H1 (cell line): Measurements from ENCODE around the gene RNF44. TPM values are rescaled to one million over a fixed set of nuclear protein-coding genes. Genes with fewer than 3 reads are reported as not detected.

Source experiments
- CTCF ChIA-PET: fragments of 300-600 bp; sonication (Branson Sonifier 250); formaldehyde crosslinking; loops from one replicate; lab custom pipeline; 2021; ENCODE audit not compliant: partially characterized antibody; lab: Charles Lee
- POLR2A ChIA-PET: fragments of 300-600 bp; sonication (Branson Sonifier 250); formaldehyde crosslinking; loops from one replicate; lab custom pipeline; 2021; ENCODE audit warnings: inconsistent platforms; ENCODE audit not compliant: partially characterized antibody; lab: Charles Lee
- DNase-seq, 2 experiments: peaks; one replicate each; pipeline versions ENCODE4 v3.0.0 to v3.0.0-alpha.2; 2010 to 2022; ENCODE audit warnings: low spot score in 2 of 2, low read depth in 1 of 2, mixed read lengths in 1 of 2
- FAIRE-seq: peaks from 2 replicates; lab custom pipeline; 2011; peaks lifted over from hg19 to GRCh38; lab: Jason Lieb, UNC
- H2AFZ ChIP-seq: 2 replicates; pipeline ENCODE4 v1.8.1; 2012; ENCODE audit warnings: low read length, inconsistent platforms
- H2AK5ac ChIP-seq: 2 replicates; pipeline ENCODE4 v1.6.1; 2013; ENCODE audit warnings: low read depth, low read length
- H2BK120ac ChIP-seq: replicated peaks from 2 replicates; pipeline ENCODE3; 2013; ENCODE audit warnings: low read depth, low read length, inconsistent platforms
- H2BK12ac ChIP-seq: 2 replicates; pipeline ENCODE4 v1.6.1; 2013; ENCODE audit warnings: low read depth, low read length
- H2BK15ac ChIP-seq: 2 replicates; pipeline ENCODE4 v1.6.1; 2013; ENCODE audit warnings: low read length
- H2BK20ac ChIP-seq: 2 replicates; pipeline ENCODE4 v1.6.1; 2013; ENCODE audit warnings: low read length
- H2BK5ac ChIP-seq: 2 replicates; pipeline ENCODE4 v1.6.1; 2013; ENCODE audit warnings: low read depth, low read length
- H3K14ac ChIP-seq: 2 replicates; pipeline ENCODE4 v1.6.1; 2013; ENCODE audit warnings: inconsistent platforms; ENCODE audit not compliant: insufficient read length
- H3K18ac ChIP-seq: 2 replicates; pipeline ENCODE4 v1.6.1; 2013; ENCODE audit warnings: low read length; ENCODE audit errors: extremely low read depth
- H3K23ac ChIP-seq: 2 replicates; pipeline ENCODE4 v1.6.1; 2013; ENCODE audit warnings: inconsistent platforms; ENCODE audit not compliant: insufficient read length
- H3K23me2 ChIP-seq: 2 replicates; pipeline ENCODE4 v1.6.1; 2013; ENCODE audit warnings: low read depth, low read length
- H3K27ac ChIP-seq: 2 replicates; pipeline ENCODE4 v1.6.1; 2011; ENCODE audit warnings: low read depth, low read length, inconsistent platforms
- H3K27me3 ChIP-seq, 4 experiments: replicated peaks in 1 of 4; 1 replicate in 1 of 4; 2 replicates in 3 of 4; pipeline versions ENCODE4 v1.6.1 to v1.8.1; 2011 to 2013; ENCODE audit warnings: low read length in 3 of 4, mild to moderate bottlenecking in 3 of 4, inconsistent platforms in 2 of 4, mixed read lengths in 2 of 4, moderate library complexity in 1 of 4; ENCODE audit not compliant: control insufficient read depth in 3 of 4, insufficient read depth in 3 of 4; ENCODE audit errors: extremely low read depth in 1 of 4
- H3K36me3 ChIP-seq, 4 experiments: 2 replicates each; pipeline versions ENCODE4 v1.6.1 to v1.8.1; 2011 to 2013; ENCODE audit warnings: mild to moderate bottlenecking in 4 of 4, low read length in 3 of 4, moderate library complexity in 2 of 4, control low read depth in 1 of 4, inconsistent platforms in 1 of 4; ENCODE audit not compliant: insufficient read depth in 4 of 4, control insufficient read depth in 2 of 4
- H3K4ac ChIP-seq: replicated peaks from 2 replicates; pipeline ENCODE3; 2013; ENCODE audit warnings: low read length, low read depth, mixed read lengths, inconsistent platforms; ENCODE audit not compliant: insufficient read length
- H3K4me1 ChIP-seq, 4 experiments: replicated peaks in 1 of 4; 1 replicate in 1 of 4; 2 replicates in 3 of 4; pipeline versions ENCODE4 v1.6.1 to v1.8.1; 2011 to 2013; ENCODE audit warnings: low read length in 3 of 4, inconsistent platforms in 2 of 4, mixed read lengths in 1 of 4; ENCODE audit not compliant: insufficient read depth in 4 of 4, control insufficient read depth in 3 of 4
- H3K4me2 ChIP-seq, 2 experiments: 2 replicates each; pipeline versions ENCODE4 v1.6.1 to v1.8.1; 2011 to 2013; ENCODE audit warnings: low read depth in 2 of 2, low read length in 2 of 2, control low read depth in 1 of 2, inconsistent platforms in 1 of 2, mild to moderate bottlenecking in 1 of 2; ENCODE audit not compliant: insufficient read depth in 1 of 2
- H3K4me3 ChIP-seq, 4 experiments: fragments of 200-600, 300-600 bp in 1 of 4; sonication (generic), shearing (Covaris generic), sonication (Bioruptor Twin) in 1 of 4; 2 replicates each; pipeline versions ENCODE4 v1.5.1 to v1.8.1; 2011 to 2016; ENCODE audit warnings: low read length in 4 of 4, low read depth in 3 of 4, control low read depth in 2 of 4, inconsistent platforms in 2 of 4, mild to moderate bottlenecking in 2 of 4, mixed read lengths in 1 of 4, moderate library complexity in 1 of 4; ENCODE audit not compliant: insufficient read depth in 2 of 4; ENCODE audit errors: extremely low read depth in 1 of 4
- H3K56ac ChIP-seq: replicated peaks from 2 replicates; pipeline ENCODE3; 2013; ENCODE audit warnings: low read depth, mild to moderate bottlenecking, mixed read lengths, low read length, inconsistent platforms; ENCODE audit not compliant: insufficient read length
- H3K79me1 ChIP-seq: 2 replicates; pipeline ENCODE4 v1.6.1; 2013; ENCODE audit warnings: low read depth, low read length, control low read depth
- H3K79me2 ChIP-seq, 2 experiments: 2 replicates each; pipeline versions ENCODE4 v1.6.1 to v1.8.1; 2012 to 2013; ENCODE audit warnings: low read length in 2 of 2, mild to moderate bottlenecking in 2 of 2, inconsistent platforms in 1 of 2; ENCODE audit not compliant: insufficient read depth in 2 of 2, control insufficient read depth in 1 of 2
- H3K9ac ChIP-seq, 4 experiments: replicated peaks in 1 of 4; 1 replicate in 1 of 4; 2 replicates in 3 of 4; pipeline versions ENCODE4 v1.6.1 to v1.8.1; 2011 to 2013; ENCODE audit warnings: low read depth in 3 of 4, low read length in 3 of 4, control low read depth in 2 of 4, mild to moderate bottlenecking in 2 of 4, moderate library complexity in 2 of 4, inconsistent platforms in 1 of 4; ENCODE audit errors: extremely low read depth in 1 of 4
- H3K9me3 ChIP-seq, 2 experiments: 2 replicates each; pipeline versions ENCODE4 v1.6.1 to v1.8.1; 2012 to 2013; ENCODE audit warnings: mild to moderate bottlenecking in 2 of 2, moderate library complexity in 2 of 2, control low read depth in 1 of 2, inconsistent platforms in 1 of 2, low read depth in 1 of 2, low read length in 1 of 2, mixed read lengths in 1 of 2; ENCODE audit not compliant: insufficient read depth in 2 of 2
- H4K20me1 ChIP-seq, 2 experiments: replicated peaks in 1 of 2; 2 replicates each; pipeline versions ENCODE3 to v1.8.1; 2011 to 2013; ENCODE audit warnings: inconsistent platforms in 2 of 2, low read length in 2 of 2, mild to moderate bottlenecking in 1 of 2; ENCODE audit not compliant: insufficient read depth in 2 of 2, control insufficient read depth in 1 of 2
- H4K5ac ChIP-seq: 2 replicates; pipeline ENCODE4 v1.6.1; 2013; ENCODE audit warnings: low read length, low read depth, mixed read lengths, inconsistent platforms; ENCODE audit not compliant: insufficient read length
- H4K8ac ChIP-seq: 2 replicates; pipeline ENCODE4 v1.8.0; 2013; ENCODE audit warnings: mild to moderate bottlenecking, moderate library complexity, low read length, inconsistent platforms; ENCODE audit not compliant: insufficient read depth; ENCODE audit errors: extremely low read depth
- H4K91ac ChIP-seq: replicated peaks from 2 replicates; pipeline ENCODE3; 2013; ENCODE audit warnings: low read length, mixed read lengths, inconsistent platforms; ENCODE audit not compliant: insufficient read length
- SP4 ChIP-seq: IDR thresholded peaks from 2 replicates; pipeline ENCODE4 v1.6.1; 2012; ENCODE audit warnings: low read length, inconsistent platforms
- WGBS, 2 experiments: shearing (Covaris generic) in 1 of 2; methylation state at CpG; one replicate each; pipeline versions ENCODE4 v1.1.6 to v1.1.7; 2013 to 2015; ENCODE audit warnings: low lambda C conversion rate in 2 of 2, mixed read lengths in 2 of 2, inconsistent platforms in 1 of 2, low coverage in 1 of 2, missing lambda C conversion rate in 1 of 2; ENCODE audit not compliant: insufficient replicate concordance in 2 of 2, insufficient coverage in 1 of 2, insufficient read length in 1 of 2; ENCODE audit errors: extremely low coverage in 1 of 2, missing lambda C conversion rate in 1 of 2; 5-methylcytosine and 5-hydroxymethylcytosine counted together
- polyA plus RNA-seq, 7 experiments: library from polyadenylated mRNA; depleted of rRNA in 3 of 7; stranded (reverse) in 5 of 7; unstranded in 2 of 7; fragments of >200 nt in 5 of 7; fragments of 200-250 nt in 2 of 7; gene quantifications; 1 replicate in 5 of 7; 2 replicates in 1 of 7; 4 replicates in 1 of 7; pipeline versions ENCODE4 v1.2.1 to v1.2.3, GENCODE V29; 2011 to 2013; ENCODE audit warnings: missing spikeins in 2 of 7, mixed read lengths in 2 of 7
- total RNA-seq: library from RNA; stranded (reverse); fragmentation: NEBNext Ultra II Directional; extraction: Animal tissue kit (Norgen Biotek cat#: 25700); gene quantifications from 2 replicates; pipeline ENCODE4 v1.2.1, GENCODE V29; 2021

RNF44 gene
- total and polyA plus RNA-seq, 2 of the 8 experiments (the other 6 are each of a cell fraction or from before 2014, with no cell fraction given), result 54.7 to 164 TPM

DNA sequence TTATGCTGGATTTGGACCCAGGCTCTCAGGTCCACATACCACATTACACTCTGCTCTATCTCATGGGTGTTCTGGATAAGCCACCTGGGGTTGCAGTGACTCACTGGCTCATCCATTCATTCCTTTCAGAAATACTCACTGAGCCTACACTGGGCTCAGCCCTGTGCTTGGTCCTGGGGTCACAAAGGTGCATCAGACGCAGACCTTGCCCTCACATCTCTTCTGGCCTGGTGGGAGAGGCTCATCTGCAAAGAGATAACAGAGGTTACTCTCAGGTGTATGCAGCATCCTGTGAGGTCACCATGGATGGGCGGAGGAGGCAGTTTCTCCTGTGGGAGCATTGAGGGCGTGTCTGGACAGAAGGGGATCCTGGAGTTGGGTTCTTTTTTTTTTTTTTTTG is 24.1 kb upstream of the RNF44 start:
- Histone ChIP-seq H3K4me3 (no peak overlapping the region), H3K14ac (no peak overlapping the region), H2AFZ (no peak overlapping the region), H3K79me1 (no peaks in the 10 kb centered on the region), H2AK5ac (no peak overlapping the region), H3K4me1 (peaks cover 0 to 5% (median under 1%) of the 10 kb centered on the region in 4 experiments; a peak in 3 of 7 replicates), H4K91ac (no peak overlapping the region), H2BK12ac (no peak overlapping the region), H3K56ac (no peak overlapping the region), H3K23me2 (no peaks in the 10 kb centered on the region; the same call in 1 of the 2 replicates), H4K5ac (no peak overlapping the region), H3K27me3 (no peaks in the 10 kb centered on the region), H3K18ac (no peak overlapping the region), H2BK15ac (no peak overlapping the region), H4K20me1 (no peaks in the 10 kb centered on the region), H3K4ac (no peak overlapping the region), H2BK20ac (no peak overlapping the region), H2BK120ac (no peak overlapping the region), H4K8ac (no peak overlapping the region; the same call in 1 of the 2 replicates), H3K9me3 (peaks cover 0 to under 1% of the 10 kb centered on the region in 2 experiments; a peak in 1 of 4 replicates), H2BK5ac (no peak overlapping the region), H3K23ac (no peak overlapping the region), H3K27ac (no peak overlapping the region), H3K79me2 (no peaks in the 10 kb centered on the region), H3K36me3 (no peaks in the 10 kb centered on the region), H3K9ac (no peak overlapping the region), H3K4me2 (no peak overlapping the region)
- DNase-seq (no peak), FAIRE-seq (no peak)
- WGBS, 2 experiments, result 90% methylated on average over 3 of the region's 3 CpGs; no CpG with 5 or more reads in 1 of the 2 experiments
- TF ChIP-seq SP4, result no peak
- POLR2A ChIA-PET, result interaction anchor here (2.9 kb wide), 1 partner anchor 25 kb away, joined by 12 read pairs; the partner anchor contains the start of gene RNF44
- CTCF ChIA-PET, result interaction anchor here (0.8 to 3.0 kb wide), 3 partner anchors 12 to 14 kb away, joined by 3 to 18 read pairs (median 3); no protein-coding TSS in a partner anchor
